ENCODE measurements around the gene CETN2.

The CETN2 gene

GRCh38 chrX:152819266-152819665 is 11.3 kb downstream of the CETN2 start:
- TF ChIP-seq EZH2phosphoT487 (IDR thresholded peaks at IDR 0.05; ENCODE audit: low read depth) (no peak), CTCF (IDR thresholded peaks at IDR 0.05; ENCODE audit: low read depth, low read length) (no peak)
- Histone ChIP-seq H4K20me1 (ENCODE audit: insufficient read depth, low read length) (no peaks in the 10 kb centered on the region), H3K36me3 (replicated peaks; ENCODE audit: low read depth, low read length) (no peaks in the 10 kb centered on the region), H3K4me3 (ENCODE audit: low read length) (no peak overlapping the region), H3K79me2 (ENCODE audit: low read length) (no peaks in the 10 kb centered on the region), H2AFZ (ENCODE audit: low read depth, low read length) (no peak overlapping the region), H3K9me3 (ENCODE audit: insufficient read depth, low read length) (no peaks in the 10 kb centered on the region), H3K4me2 (ENCODE audit: low read length) (no peak overlapping the region), H3K4me1 (ENCODE audit: low read length) (no peaks in the 10 kb centered on the region), H3K9ac (ENCODE audit: low read length) (no peak overlapping the region), H3K27me3 (ENCODE audit: low read depth, low read length) (0 out of 2 replicates have a peak, but pooled peaks cover 3% of the 10 kb centered on the region), H3K27ac (ENCODE audit: low read length) (no peak overlapping the region)

GRCh38 chrX:152818356-152818755 is 12.2 kb downstream of the CETN2 start:
- H3K4me2 ChIP-seq (ENCODE audit: low read length) = no peak overlapping the region
- H3K27me3 ChIP-seq (ENCODE audit: low read depth, low read length) = 0 out of 2 replicates have a peak, but pooled peaks cover 3% of the 10 kb centered on the region

GRCh38 chrX:152817078-152817764 is 13.3 kb downstream of the CETN2 start:
- 0 out of 2 replicates have a peak, but pooled peaks cover 3% of the 10 kb centered on the region for H3K27me3 ChIP-seq (ENCODE audit: low read depth, low read length)
- no peaks in the 10 kb centered on the region for H3K36me3 ChIP-seq (replicated peaks; ENCODE audit: low read depth, low read length)
- H2AFZ ChIP-seq (ENCODE audit: low read depth, low read length) = no peak overlapping the region
- H3K9me3 ChIP-seq (ENCODE audit: insufficient read depth, low read length) = no peaks in the 10 kb centered on the region
- H3K4me1 ChIP-seq (ENCODE audit: low read length) = no peaks in the 10 kb centered on the region
- no peaks in the 10 kb centered on the region for H4K20me1 ChIP-seq (ENCODE audit: insufficient read depth, low read length)
- no peak overlapping the region for H3K9ac ChIP-seq (ENCODE audit: low read length)
- H3K79me2 ChIP-seq (ENCODE audit: low read length) = no peaks in the 10 kb centered on the region
- no peak for TF ChIP-seq EZH2phosphoT487 (IDR thresholded peaks at IDR 0.05; ENCODE audit: low read depth)
- peak; percentile 57 for TF ChIP-seq CTCF (IDR thresholded peaks at IDR 0.05; ENCODE audit: low read depth, low read length)
- H3K27ac ChIP-seq (ENCODE audit: low read length) = no peak overlapping the region
- H3K4me2 ChIP-seq (ENCODE audit: low read length) = 0 out of 2 replicates have a peak overlapping the region, but pooled peaks have one; percentile 18
- H3K4me3 ChIP-seq (ENCODE audit: low read length) = no peak overlapping the region

More at GRCh38 chrX:152818356-152818755, 12.2 kb downstream of the CETN2 start:
- no peak overlapping the region for H3K4me3 ChIP-seq (ENCODE audit: low read length)
- H4K20me1 ChIP-seq (ENCODE audit: insufficient read depth, low read length) = no peaks in the 10 kb centered on the region
- no peaks in the 10 kb centered on the region for H3K36me3 ChIP-seq (replicated peaks; ENCODE audit: low read depth, low read length)
- TF ChIP-seq EZH2phosphoT487 (IDR thresholded peaks at IDR 0.05; ENCODE audit: low read depth) (no peak), CTCF (IDR thresholded peaks at IDR 0.05; ENCODE audit: low read depth, low read length) (no peak)
- H3K4me1 ChIP-seq (ENCODE audit: low read length) = no peaks in the 10 kb centered on the region
- no peak overlapping the region for H3K9ac ChIP-seq (ENCODE audit: low read length)
- H3K9me3 ChIP-seq (ENCODE audit: insufficient read depth, low read length) = no peaks in the 10 kb centered on the region
- no peak overlapping the region for H3K27ac ChIP-seq (ENCODE audit: low read length)
- no peak overlapping the region for H2AFZ ChIP-seq (ENCODE audit: low read depth, low read length)
- no peaks in the 10 kb centered on the region for H3K79me2 ChIP-seq (ENCODE audit: low read length)

GRCh38 chrX:152814048-152814447 is 16.5 kb downstream of the CETN2 start:
- Histone ChIP-seq H3K27ac (ENCODE audit: low read length) (no peak overlapping the region), H3K9ac (ENCODE audit: low read length) (no peak overlapping the region), H3K4me2 (ENCODE audit: low read length) (no peak overlapping the region), H3K79me2 (ENCODE audit: low read length) (no peaks in the 10 kb centered on the region), H3K27me3 (ENCODE audit: low read depth, low read length) (no peaks in the 10 kb centered on the region), H3K9me3 (ENCODE audit: insufficient read depth, low read length) (no peaks in the 10 kb centered on the region), H2AFZ (ENCODE audit: low read depth, low read length) (no peak overlapping the region), H3K36me3 (replicated peaks; ENCODE audit: low read depth, low read length) (no peaks in the 10 kb centered on the region), H4K20me1 (ENCODE audit: insufficient read depth, low read length) (no peaks in the 10 kb centered on the region), H3K4me3 (ENCODE audit: low read length) (no peak overlapping the region), H3K4me1 (ENCODE audit: low read length) (no peaks in the 10 kb centered on the region)
- TF ChIP-seq EZH2phosphoT487 (IDR thresholded peaks at IDR 0.05; ENCODE audit: low read depth) (no peak), CTCF (IDR thresholded peaks at IDR 0.05; ENCODE audit: low read depth, low read length) (no peak)

Measured in OCI-LY3 (cell line).